H1 (cell line): ENCODE measurements around the gene TAF3. TPM values are rescaled to one million over a fixed set of nuclear protein-coding genes. Genes with fewer than 3 reads are reported as not detected.

Source experiments
- CTCF ChIA-PET: fragments of 300-600 bp; sonication (Branson Sonifier 250); formaldehyde crosslinking; loops from one replicate; lab custom pipeline; 2021; ENCODE audit not compliant: partially characterized antibody; lab: Charles Lee
- POLR2A ChIA-PET: fragments of 300-600 bp; sonication (Branson Sonifier 250); formaldehyde crosslinking; loops from one replicate; lab custom pipeline; 2021; ENCODE audit warnings: inconsistent platforms; ENCODE audit not compliant: partially characterized antibody; lab: Charles Lee
- DNase-seq, 2 experiments: peaks; one replicate each; pipeline versions ENCODE4 v3.0.0 to v3.0.0-alpha.2; 2010 to 2022; ENCODE audit warnings: low spot score in 2 of 2, low read depth in 1 of 2, mixed read lengths in 1 of 2
- FAIRE-seq: peaks from 2 replicates; lab custom pipeline; 2011; peaks lifted over from hg19 to GRCh38; lab: Jason Lieb, UNC
- H2AFZ ChIP-seq: 2 replicates; pipeline ENCODE4 v1.8.1; 2012; ENCODE audit warnings: low read length, inconsistent platforms
- H2AK5ac ChIP-seq: 2 replicates; pipeline ENCODE4 v1.6.1; 2013; ENCODE audit warnings: low read depth, low read length
- H2BK120ac ChIP-seq: replicated peaks from 2 replicates; pipeline ENCODE3; 2013; ENCODE audit warnings: low read depth, low read length, inconsistent platforms
- H2BK12ac ChIP-seq: 2 replicates; pipeline ENCODE4 v1.6.1; 2013; ENCODE audit warnings: low read depth, low read length
- H2BK15ac ChIP-seq: 2 replicates; pipeline ENCODE4 v1.6.1; 2013; ENCODE audit warnings: low read length
- H2BK20ac ChIP-seq: 2 replicates; pipeline ENCODE4 v1.6.1; 2013; ENCODE audit warnings: low read length
- H2BK5ac ChIP-seq: 2 replicates; pipeline ENCODE4 v1.6.1; 2013; ENCODE audit warnings: low read depth, low read length
- H3K14ac ChIP-seq: 2 replicates; pipeline ENCODE4 v1.6.1; 2013; ENCODE audit warnings: inconsistent platforms; ENCODE audit not compliant: insufficient read length
- H3K18ac ChIP-seq: 2 replicates; pipeline ENCODE4 v1.6.1; 2013; ENCODE audit warnings: low read length; ENCODE audit errors: extremely low read depth
- H3K23ac ChIP-seq: 2 replicates; pipeline ENCODE4 v1.6.1; 2013; ENCODE audit warnings: inconsistent platforms; ENCODE audit not compliant: insufficient read length
- H3K23me2 ChIP-seq: 2 replicates; pipeline ENCODE4 v1.6.1; 2013; ENCODE audit warnings: low read depth, low read length
- H3K27ac ChIP-seq: 2 replicates; pipeline ENCODE4 v1.6.1; 2011; ENCODE audit warnings: low read depth, low read length, inconsistent platforms
- H3K27me3 ChIP-seq, 4 experiments: replicated peaks in 1 of 4; 1 replicate in 1 of 4; 2 replicates in 3 of 4; pipeline versions ENCODE4 v1.6.1 to v1.8.1; 2011 to 2013; ENCODE audit warnings: low read length in 3 of 4, mild to moderate bottlenecking in 3 of 4, inconsistent platforms in 2 of 4, mixed read lengths in 2 of 4, moderate library complexity in 1 of 4; ENCODE audit not compliant: control insufficient read depth in 3 of 4, insufficient read depth in 3 of 4; ENCODE audit errors: extremely low read depth in 1 of 4
- H3K36me3 ChIP-seq, 4 experiments: 2 replicates each; pipeline versions ENCODE4 v1.6.1 to v1.8.1; 2011 to 2013; ENCODE audit warnings: mild to moderate bottlenecking in 4 of 4, low read length in 3 of 4, moderate library complexity in 2 of 4, control low read depth in 1 of 4, inconsistent platforms in 1 of 4; ENCODE audit not compliant: insufficient read depth in 4 of 4, control insufficient read depth in 2 of 4
- H3K4ac ChIP-seq: replicated peaks from 2 replicates; pipeline ENCODE3; 2013; ENCODE audit warnings: low read length, low read depth, mixed read lengths, inconsistent platforms; ENCODE audit not compliant: insufficient read length
- H3K4me1 ChIP-seq, 4 experiments: replicated peaks in 1 of 4; 1 replicate in 1 of 4; 2 replicates in 3 of 4; pipeline versions ENCODE4 v1.6.1 to v1.8.1; 2011 to 2013; ENCODE audit warnings: low read length in 3 of 4, inconsistent platforms in 2 of 4, mixed read lengths in 1 of 4; ENCODE audit not compliant: insufficient read depth in 4 of 4, control insufficient read depth in 3 of 4
- H3K4me2 ChIP-seq, 2 experiments: 2 replicates each; pipeline versions ENCODE4 v1.6.1 to v1.8.1; 2011 to 2013; ENCODE audit warnings: low read depth in 2 of 2, low read length in 2 of 2, control low read depth in 1 of 2, inconsistent platforms in 1 of 2, mild to moderate bottlenecking in 1 of 2; ENCODE audit not compliant: insufficient read depth in 1 of 2
- H3K4me3 ChIP-seq, 4 experiments: fragments of 200-600, 300-600 bp in 1 of 4; sonication (generic), shearing (Covaris generic), sonication (Bioruptor Twin) in 1 of 4; 2 replicates each; pipeline versions ENCODE4 v1.5.1 to v1.8.1; 2011 to 2016; ENCODE audit warnings: low read length in 4 of 4, low read depth in 3 of 4, control low read depth in 2 of 4, inconsistent platforms in 2 of 4, mild to moderate bottlenecking in 2 of 4, mixed read lengths in 1 of 4, moderate library complexity in 1 of 4; ENCODE audit not compliant: insufficient read depth in 2 of 4; ENCODE audit errors: extremely low read depth in 1 of 4
- H3K56ac ChIP-seq: replicated peaks from 2 replicates; pipeline ENCODE3; 2013; ENCODE audit warnings: low read depth, mild to moderate bottlenecking, mixed read lengths, low read length, inconsistent platforms; ENCODE audit not compliant: insufficient read length
- H3K79me1 ChIP-seq: 2 replicates; pipeline ENCODE4 v1.6.1; 2013; ENCODE audit warnings: low read depth, low read length, control low read depth
- H3K79me2 ChIP-seq, 2 experiments: 2 replicates each; pipeline versions ENCODE4 v1.6.1 to v1.8.1; 2012 to 2013; ENCODE audit warnings: low read length in 2 of 2, mild to moderate bottlenecking in 2 of 2, inconsistent platforms in 1 of 2; ENCODE audit not compliant: insufficient read depth in 2 of 2, control insufficient read depth in 1 of 2
- H3K9ac ChIP-seq, 4 experiments: replicated peaks in 1 of 4; 1 replicate in 1 of 4; 2 replicates in 3 of 4; pipeline versions ENCODE4 v1.6.1 to v1.8.1; 2011 to 2013; ENCODE audit warnings: low read depth in 3 of 4, low read length in 3 of 4, control low read depth in 2 of 4, mild to moderate bottlenecking in 2 of 4, moderate library complexity in 2 of 4, inconsistent platforms in 1 of 4; ENCODE audit errors: extremely low read depth in 1 of 4
- H3K9me3 ChIP-seq, 2 experiments: 2 replicates each; pipeline versions ENCODE4 v1.6.1 to v1.8.1; 2012 to 2013; ENCODE audit warnings: mild to moderate bottlenecking in 2 of 2, moderate library complexity in 2 of 2, control low read depth in 1 of 2, inconsistent platforms in 1 of 2, low read depth in 1 of 2, low read length in 1 of 2, mixed read lengths in 1 of 2; ENCODE audit not compliant: insufficient read depth in 2 of 2
- H4K20me1 ChIP-seq, 2 experiments: replicated peaks in 1 of 2; 2 replicates each; pipeline versions ENCODE3 to v1.8.1; 2011 to 2013; ENCODE audit warnings: inconsistent platforms in 2 of 2, low read length in 2 of 2, mild to moderate bottlenecking in 1 of 2; ENCODE audit not compliant: insufficient read depth in 2 of 2, control insufficient read depth in 1 of 2
- H4K5ac ChIP-seq: 2 replicates; pipeline ENCODE4 v1.6.1; 2013; ENCODE audit warnings: low read length, low read depth, mixed read lengths, inconsistent platforms; ENCODE audit not compliant: insufficient read length
- H4K8ac ChIP-seq: 2 replicates; pipeline ENCODE4 v1.8.0; 2013; ENCODE audit warnings: mild to moderate bottlenecking, moderate library complexity, low read length, inconsistent platforms; ENCODE audit not compliant: insufficient read depth; ENCODE audit errors: extremely low read depth
- H4K91ac ChIP-seq: replicated peaks from 2 replicates; pipeline ENCODE3; 2013; ENCODE audit warnings: low read length, mixed read lengths, inconsistent platforms; ENCODE audit not compliant: insufficient read length
- WGBS, 2 experiments: shearing (Covaris generic) in 1 of 2; methylation state at CpG; one replicate each; pipeline versions ENCODE4 v1.1.6 to v1.1.7; 2013 to 2015; ENCODE audit warnings: low lambda C conversion rate in 2 of 2, mixed read lengths in 2 of 2, inconsistent platforms in 1 of 2, low coverage in 1 of 2, missing lambda C conversion rate in 1 of 2; ENCODE audit not compliant: insufficient replicate concordance in 2 of 2, insufficient coverage in 1 of 2, insufficient read length in 1 of 2; ENCODE audit errors: extremely low coverage in 1 of 2, missing lambda C conversion rate in 1 of 2; 5-methylcytosine and 5-hydroxymethylcytosine counted together
- polyA plus RNA-seq, 7 experiments: library from polyadenylated mRNA; depleted of rRNA in 3 of 7; stranded (reverse) in 5 of 7; unstranded in 2 of 7; fragments of >200 nt in 5 of 7; fragments of 200-250 nt in 2 of 7; gene quantifications; 1 replicate in 5 of 7; 2 replicates in 1 of 7; 4 replicates in 1 of 7; pipeline versions ENCODE4 v1.2.1 to v1.2.3, GENCODE V29; 2011 to 2013; ENCODE audit warnings: missing spikeins in 2 of 7, mixed read lengths in 2 of 7
- total RNA-seq: library from RNA; stranded (reverse); fragmentation: NEBNext Ultra II Directional; extraction: Animal tissue kit (Norgen Biotek cat#: 25700); gene quantifications from 2 replicates; pipeline ENCODE4 v1.2.1, GENCODE V29; 2021

TAF3 gene
- total and polyA plus RNA-seq, 2 of the 8 experiments (the other 6 are each of a cell fraction or from before 2014, with no cell fraction given): 1.5 to 11.2 TPM

DNA sequence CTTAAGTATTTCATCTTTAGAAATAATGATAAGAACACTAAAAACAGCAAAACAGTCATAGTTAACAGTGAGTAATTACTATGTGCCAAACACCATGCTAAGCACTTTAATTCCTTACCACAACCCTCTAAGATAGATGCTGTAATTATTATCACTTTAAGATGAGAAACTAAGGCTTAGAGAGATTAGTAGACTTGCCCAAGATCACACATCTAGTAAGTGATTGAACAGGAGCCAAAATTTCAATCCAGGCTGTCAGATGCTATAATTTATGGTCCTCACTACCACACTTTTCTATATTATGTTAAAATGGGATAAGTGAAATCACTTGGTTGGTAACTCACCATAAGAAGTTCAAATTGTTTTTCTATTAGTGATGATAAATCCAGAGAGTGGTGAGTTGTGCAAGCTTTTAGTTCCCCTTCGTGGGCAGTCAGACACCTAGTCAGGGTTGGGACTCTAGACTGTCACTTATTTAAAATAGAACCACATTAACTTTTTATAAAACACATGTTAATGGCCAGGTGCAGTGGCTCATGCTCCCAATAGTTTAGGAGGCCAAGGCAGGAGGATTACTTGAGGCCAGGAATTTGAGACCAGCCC lies 150.3 kb downstream of the TAF3 start:
- no peak for FAIRE-seq

More for the DNA sequence above, 150.3 kb downstream of the TAF3 start:
- Histone ChIP-seq H3K27me3 (peaks cover 0 to 1% (median 0%) of the 10 kb centered on the region in 4 experiments; a peak in 1 of 7 replicates), H3K9ac (no peak overlapping the region), H3K4ac (no peak overlapping the region), H3K23ac (no peak overlapping the region), H2BK5ac (no peak overlapping the region), H2BK15ac (no peak overlapping the region), H3K14ac (no peak overlapping the region), H3K36me3 (peaks cover 0 to 6% (median 2%) of the 10 kb centered on the region in 4 experiments; a peak in 3 of 8 replicates), H3K23me2 (no peaks in the 10 kb centered on the region), H3K56ac (no peak overlapping the region), H3K9me3 (no peaks in the 10 kb centered on the region), H3K79me1 (no peaks in the 10 kb centered on the region), H2BK20ac (no peak overlapping the region), H2AFZ (no peak overlapping the region), H3K4me2 (no peak overlapping the region), H2AK5ac (no peak overlapping the region), H4K91ac (no peak overlapping the region), H3K79me2 (no peaks in the 10 kb centered on the region), H4K20me1 (no peaks in the 10 kb centered on the region), H3K27ac (no peak overlapping the region), H2BK12ac (no peak overlapping the region), H4K5ac (no peak overlapping the region), H3K18ac (no peak overlapping the region), H4K8ac (no peak overlapping the region), H2BK120ac (no peak overlapping the region), H3K4me1 (no peaks in the 10 kb centered on the region), H3K4me3 (no peak overlapping the region)
- POLR2A ChIA-PET: no interaction called here
- no peak for DNase-seq
- 87% methylated on average over 1 of the region's 1 CpG; no CpG with 5 or more reads in 1 of the 2 experiments for WGBS, 2 experiments
- CTCF ChIA-PET: no interaction called here
